ENCODE measurements around the gene RIN3.

Gene RIN3

GRCh38 chr14:92670643-92671366 is 157.2 kb downstream of the RIN3 start:
- Histone ChIP-seq H2BK5ac (ENCODE audit: low read length) (no peak overlapping the region), H3K79me1 (ENCODE audit: low read length) (no peaks in the 10 kb centered on the region), H3K23ac (ENCODE audit: low read length) (no peak overlapping the region), H2BK15ac (replicated peaks; ENCODE audit: low read depth) (no peak overlapping the region), H3K9ac (ENCODE audit: low read length) (no peak overlapping the region), H4K8ac (ENCODE audit: low read depth, low read length) (no peak overlapping the region), H3K27me3 (ENCODE audit: insufficient read depth, low read length, poor library complexity) (no peaks in the 10 kb centered on the region), H3K56ac (ENCODE audit: low read length) (no peak overlapping the region), H3K4ac (ENCODE audit: low read depth, low read length) (no peak overlapping the region), H3K4me3 (ENCODE audit: low read length) (no peak overlapping the region), H2AK5ac (ENCODE audit: low read length) (no peak overlapping the region), H3K36me3 (ENCODE audit: control insufficient read depth, insufficient read depth, low read length) (no peaks in the 10 kb centered on the region), H3K4me1 (ENCODE audit: control insufficient read depth, low read depth, low read length) (no peaks in the 10 kb centered on the region), H3K18ac (ENCODE audit: low read length) (no peak overlapping the region), H4K5ac (ENCODE audit: low read length) (no peak overlapping the region), H3K4me2 (ENCODE audit: low read length) (no peak overlapping the region), H2BK120ac (ENCODE audit: low read depth, low read length) (no peak overlapping the region), H3K27ac (ENCODE audit: low read depth, low read length) (no peak overlapping the region), H3K79me2 (ENCODE audit: control insufficient read depth, insufficient read depth, low read length) (no peaks in the 10 kb centered on the region)
- no CpG with 5 or more reads among the region's 9 CpGs for WGBS (ENCODE audit: extremely low coverage, insufficient coverage, low lambda C conversion rate)
- DNase-seq, result no peak

DNA sequence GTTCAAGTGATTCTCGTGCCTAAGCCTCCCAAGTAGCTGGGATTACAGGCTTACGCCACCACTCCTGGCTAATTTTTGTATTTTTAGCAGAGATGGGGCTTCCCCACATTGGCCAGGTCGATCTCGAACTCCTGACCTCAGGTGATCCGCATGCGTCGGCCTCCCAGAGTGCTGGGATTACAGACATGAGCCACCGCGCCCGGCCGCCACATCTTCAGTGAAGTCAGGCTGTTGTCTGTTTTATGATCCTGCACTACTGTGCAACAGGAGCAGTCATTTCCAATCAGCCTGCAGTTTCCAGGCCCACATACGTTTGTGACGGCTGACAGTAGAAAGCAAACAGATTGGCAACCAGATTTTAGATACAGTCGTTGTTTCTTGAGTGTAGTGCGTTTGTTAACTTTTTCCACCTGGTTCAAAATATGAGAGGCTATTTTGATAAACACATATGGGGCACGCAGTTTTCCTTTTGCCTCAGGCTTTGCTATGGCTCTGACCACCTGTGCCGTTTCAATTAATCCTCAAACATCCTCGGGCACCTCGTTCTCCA is 160.1 kb downstream of the RIN3 start:
- Histone ChIP-seq H3K27ac (ENCODE audit: low read depth, low read length) (no peak overlapping the region), H2BK120ac (ENCODE audit: low read depth, low read length) (no peak overlapping the region), H3K4me3 (ENCODE audit: low read length) (no peak overlapping the region), H4K5ac (ENCODE audit: low read length) (no peak overlapping the region), H3K23ac (ENCODE audit: low read length) (no peak overlapping the region), H3K9ac (ENCODE audit: low read length) (no peak overlapping the region), H3K79me2 (ENCODE audit: control insufficient read depth, insufficient read depth, low read length) (no peaks in the 10 kb centered on the region), H3K4me2 (ENCODE audit: low read length) (no peak overlapping the region), H2BK15ac (replicated peaks; ENCODE audit: low read depth) (no peak overlapping the region), H2AK5ac (ENCODE audit: low read length) (no peak overlapping the region), H3K4ac (ENCODE audit: low read depth, low read length) (no peak overlapping the region), H3K4me1 (ENCODE audit: control insufficient read depth, low read depth, low read length) (no peaks in the 10 kb centered on the region), H4K8ac (ENCODE audit: low read depth, low read length) (no peak overlapping the region), H3K79me1 (ENCODE audit: low read length) (no peaks in the 10 kb centered on the region), H3K27me3 (ENCODE audit: insufficient read depth, low read length, poor library complexity) (no peaks in the 10 kb centered on the region), H3K56ac (ENCODE audit: low read length) (no peak overlapping the region), H3K18ac (ENCODE audit: low read length) (no peak overlapping the region), H3K36me3 (ENCODE audit: control insufficient read depth, insufficient read depth, low read length) (no peaks in the 10 kb centered on the region), H2BK5ac (ENCODE audit: low read length) (no peak overlapping the region)
- no CpG with 5 or more reads among the region's 19 CpGs for WGBS (ENCODE audit: extremely low coverage, insufficient coverage, low lambda C conversion rate)
- no peak for DNase-seq

DNA sequence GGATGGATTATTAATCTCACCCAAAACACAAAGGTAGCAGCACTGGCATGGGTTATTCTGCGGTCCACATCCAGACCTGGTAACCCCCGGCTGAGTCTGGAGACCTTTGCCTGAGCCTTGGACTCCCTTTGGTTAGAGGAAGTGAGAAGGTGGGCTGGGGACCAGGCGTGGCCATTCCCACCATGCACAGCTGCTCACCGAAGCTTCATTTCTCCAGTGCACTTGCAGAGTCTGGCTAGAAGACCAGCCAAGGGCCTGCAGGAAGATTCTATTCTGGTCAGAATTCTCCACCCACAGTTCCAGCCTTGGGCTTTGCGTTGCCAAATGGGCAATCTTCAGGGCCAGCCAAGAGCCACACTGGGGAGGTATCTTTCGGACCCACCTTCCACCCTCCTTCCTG is 161.8 kb downstream of the RIN3 start:
- Histone ChIP-seq H3K79me2 (ENCODE audit: control insufficient read depth, insufficient read depth, low read length) (no peaks in the 10 kb centered on the region), H3K27me3 (ENCODE audit: insufficient read depth, low read length, poor library complexity) (no peaks in the 10 kb centered on the region), H3K36me3 (ENCODE audit: control insufficient read depth, insufficient read depth, low read length) (no peaks in the 10 kb centered on the region), H4K8ac (ENCODE audit: low read depth, low read length) (no peak overlapping the region), H3K27ac (ENCODE audit: low read depth, low read length) (no peak overlapping the region), H2AK5ac (ENCODE audit: low read length) (no peak overlapping the region), H2BK15ac (replicated peaks; ENCODE audit: low read depth) (no peak overlapping the region), H4K5ac (ENCODE audit: low read length) (no peak overlapping the region), H2BK120ac (ENCODE audit: low read depth, low read length) (no peak overlapping the region), H3K79me1 (ENCODE audit: low read length) (no peaks in the 10 kb centered on the region), H3K4me3 (ENCODE audit: low read length) (no peak overlapping the region), H3K56ac (ENCODE audit: low read length) (no peak overlapping the region), H3K4me1 (ENCODE audit: control insufficient read depth, low read depth, low read length) (no peaks in the 10 kb centered on the region), H3K18ac (ENCODE audit: low read length) (no peak overlapping the region), H3K4me2 (ENCODE audit: low read length) (no peak overlapping the region), H2BK5ac (ENCODE audit: low read length) (no peak overlapping the region), H3K4ac (ENCODE audit: low read depth, low read length) (no peak overlapping the region), H3K9ac (ENCODE audit: low read length) (no peak overlapping the region), H3K23ac (ENCODE audit: low read length) (no peak overlapping the region)
- DNase-seq, result no peak
- no CpG with 5 or more reads among the region's 6 CpGs for WGBS (ENCODE audit: extremely low coverage, insufficient coverage, low lambda C conversion rate)

GRCh38 chr14:92675976-92676375 is 162.4 kb downstream of the RIN3 start:
- Histone ChIP-seq H3K79me1 (ENCODE audit: low read length) (no peaks in the 10 kb centered on the region), H3K4me3 (ENCODE audit: low read length) (no peak overlapping the region), H2AK5ac (ENCODE audit: low read length) (no peak overlapping the region), H3K79me2 (ENCODE audit: control insufficient read depth, insufficient read depth, low read length) (no peaks in the 10 kb centered on the region), H4K8ac (ENCODE audit: low read depth, low read length) (no peak overlapping the region), H3K56ac (ENCODE audit: low read length) (no peak overlapping the region), H3K4ac (ENCODE audit: low read depth, low read length) (no peak overlapping the region), H3K27ac (ENCODE audit: low read depth, low read length) (no peak overlapping the region), H2BK120ac (ENCODE audit: low read depth, low read length) (no peak overlapping the region), H2BK5ac (ENCODE audit: low read length) (no peak overlapping the region), H3K27me3 (ENCODE audit: insufficient read depth, low read length, poor library complexity) (no peaks in the 10 kb centered on the region), H4K5ac (ENCODE audit: low read length) (no peak overlapping the region), H3K18ac (ENCODE audit: low read length) (no peak overlapping the region), H3K9ac (ENCODE audit: low read length) (no peak overlapping the region), H3K23ac (ENCODE audit: low read length) (no peak overlapping the region), H2BK15ac (replicated peaks; ENCODE audit: low read depth) (no peak overlapping the region), H3K36me3 (ENCODE audit: control insufficient read depth, insufficient read depth, low read length) (no peaks in the 10 kb centered on the region), H3K4me1 (ENCODE audit: control insufficient read depth, low read depth, low read length) (no peaks in the 10 kb centered on the region), H3K4me2 (ENCODE audit: low read length) (no peak overlapping the region)
- WGBS (ENCODE audit: extremely low coverage, insufficient coverage, low lambda C conversion rate), result no CpG with 5 or more reads among the region's 9 CpGs
- no peak for DNase-seq

DNA sequence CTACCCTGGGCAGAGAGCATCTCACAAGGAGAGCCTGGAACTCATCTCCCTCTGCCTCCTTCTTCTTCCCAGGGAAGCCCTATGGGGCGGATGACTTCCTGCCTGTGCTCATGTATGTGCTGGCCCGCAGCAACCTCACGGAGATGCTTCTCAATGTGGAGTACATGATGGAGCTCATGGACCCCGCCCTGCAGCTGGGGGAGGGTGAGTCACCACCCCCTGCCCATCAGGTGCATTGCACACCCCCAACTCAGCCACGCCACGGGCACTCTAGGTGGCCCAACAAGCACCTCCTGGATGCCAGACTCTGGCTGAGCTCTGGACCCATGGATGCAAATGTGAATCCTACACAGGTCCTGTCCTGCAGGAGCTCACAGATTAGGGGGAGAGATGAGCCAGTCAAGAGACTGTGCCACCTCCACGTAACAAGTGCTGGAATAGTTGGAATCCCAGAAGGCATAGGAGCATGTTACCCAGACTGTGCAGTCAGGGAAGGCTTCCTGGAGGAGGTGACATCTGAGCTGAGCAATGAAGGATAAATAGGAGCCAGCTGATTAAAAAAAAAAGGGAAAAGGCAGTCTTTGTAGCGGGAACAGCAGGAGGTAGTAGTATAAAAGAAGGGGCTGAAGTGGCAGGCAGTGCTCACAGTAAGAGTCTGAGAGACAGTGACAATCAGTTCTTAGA is 163.0 kb downstream of the RIN3 start:
- Histone ChIP-seq H3K4ac (ENCODE audit: low read depth, low read length) (no peak overlapping the region), H3K36me3 (ENCODE audit: control insufficient read depth, insufficient read depth, low read length) (no peaks in the 10 kb centered on the region), H3K4me2 (ENCODE audit: low read length) (no peak overlapping the region), H4K8ac (ENCODE audit: low read depth, low read length) (no peak overlapping the region), H3K56ac (ENCODE audit: low read length) (no peak overlapping the region), H3K9ac (ENCODE audit: low read length) (no peak overlapping the region), H3K27me3 (ENCODE audit: insufficient read depth, low read length, poor library complexity) (no peaks in the 10 kb centered on the region), H3K4me1 (ENCODE audit: control insufficient read depth, low read depth, low read length) (no peaks in the 10 kb centered on the region), H3K23ac (ENCODE audit: low read length) (no peak overlapping the region), H3K27ac (ENCODE audit: low read depth, low read length) (no peak overlapping the region), H2BK5ac (ENCODE audit: low read length) (no peak overlapping the region), H3K4me3 (ENCODE audit: low read length) (no peak overlapping the region), H2AK5ac (ENCODE audit: low read length) (no peak overlapping the region), H3K18ac (ENCODE audit: low read length) (no peak overlapping the region), H2BK120ac (ENCODE audit: low read depth, low read length) (no peak overlapping the region), H2BK15ac (replicated peaks; ENCODE audit: low read depth) (no peak overlapping the region), H3K79me2 (ENCODE audit: control insufficient read depth, insufficient read depth, low read length) (no peaks in the 10 kb centered on the region), H4K5ac (ENCODE audit: low read length) (no peak overlapping the region), H3K79me1 (ENCODE audit: low read length) (no peaks in the 10 kb centered on the region)
- WGBS (ENCODE audit: extremely low coverage, insufficient coverage, low lambda C conversion rate), result no CpG with 5 or more reads among the region's 8 CpGs
- no peak for DNase-seq

All from mesendoderm (in vitro differentiated cells).